ENCODE results near the gene PPP2R2C. TPM values are rescaled to one million over a fixed set of nuclear protein-coding genes. Genes with fewer than 3 reads are reported as not detected.

Gene PPP2R2C
- total RNA-seq, 3 donors from 2014 or later, result not detected

- ATAC-seq (peak in 1 of 2 donors; percentile 18), DNase-seq (no peak)
- Mint-ChIP-seq H3K4me3 (no peak overlapping the region), H3K27me3 (ENCODE audit: low read depth) (peaks cover 32% of the 10 kb centered on the region), H3K36me3 (ENCODE audit: insufficient read depth) (no peaks in the 10 kb centered on the region), H3K9me3 (peaks cover 4% of the 10 kb centered on the region), H3K4me1 (ENCODE audit: low read depth) (no peaks in the 10 kb centered on the region)
Observed at GRCh38 chr4:6408263-6408662, 64.2 kb downstream of the PPP2R2C start.

DNA sequence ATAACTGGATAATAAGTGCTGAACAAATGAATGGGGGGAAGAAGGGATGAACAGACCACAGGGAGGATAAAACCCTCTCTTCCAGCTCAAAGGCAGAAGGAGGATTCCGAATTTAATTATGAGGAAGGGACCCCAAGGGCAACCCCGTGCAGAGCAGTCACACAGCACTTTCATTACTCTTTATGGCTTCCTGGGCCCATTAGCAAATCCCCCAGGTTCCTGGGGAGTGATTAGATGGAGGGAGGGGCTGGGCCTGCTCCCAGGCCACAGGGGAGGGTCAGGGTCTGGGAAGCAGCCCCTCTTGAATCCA is 67.1 kb downstream of the PPP2R2C start:
- Mint-ChIP-seq H3K27me3 (ENCODE audit: low read depth) (peaks cover 50% of the 10 kb centered on the region), H3K4me1 (ENCODE audit: low read depth) (no peaks in the 10 kb centered on the region), H3K4me3 (no peak overlapping the region), H3K36me3 (ENCODE audit: insufficient read depth) (no peaks in the 10 kb centered on the region), H3K9me3 (no peaks in the 10 kb centered on the region)
- ATAC-seq (no peak), DNase-seq (no peak)

GRCh38 chr4:6404611-6405396 is 67.6 kb downstream of the PPP2R2C start:
- no peaks in the 10 kb centered on the region for H3K36me3 Mint-ChIP-seq (ENCODE audit: insufficient read depth)
- H3K4me1 Mint-ChIP-seq (ENCODE audit: low read depth), result no peaks in the 10 kb centered on the region
- H3K4me3 Mint-ChIP-seq, result no peak overlapping the region
- ATAC-seq (no peak), DNase-seq (no peak)
- H3K9me3 Mint-ChIP-seq, result no peaks in the 10 kb centered on the region
- peaks cover 50% of the 10 kb centered on the region for H3K27me3 Mint-ChIP-seq (ENCODE audit: low read depth)

DNA sequence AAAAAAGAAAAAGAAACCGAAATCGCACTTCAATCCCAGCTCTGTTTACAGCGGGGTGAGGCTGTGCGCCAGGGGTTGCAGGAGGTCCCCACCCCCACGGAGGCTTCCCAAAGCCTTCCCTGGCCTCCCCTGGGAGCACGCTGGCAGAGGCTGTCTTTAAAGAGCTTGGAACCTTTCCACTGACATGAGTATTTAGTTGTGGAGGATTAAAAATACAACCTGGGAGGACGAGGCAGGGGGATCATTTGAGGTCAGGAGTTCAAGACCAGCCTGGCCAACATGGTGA is 69.1 kb downstream of the PPP2R2C start:
- no peak overlapping the region for H3K4me3 Mint-ChIP-seq
- H3K4me1 Mint-ChIP-seq (ENCODE audit: low read depth), result no peaks in the 10 kb centered on the region
- no peaks in the 10 kb centered on the region for H3K9me3 Mint-ChIP-seq
- peaks cover 51% of the 10 kb centered on the region for H3K27me3 Mint-ChIP-seq (ENCODE audit: low read depth)
- H3K36me3 Mint-ChIP-seq (ENCODE audit: insufficient read depth), result no peaks in the 10 kb centered on the region
- ATAC-seq (no peak), DNase-seq (no peak)

DNA sequence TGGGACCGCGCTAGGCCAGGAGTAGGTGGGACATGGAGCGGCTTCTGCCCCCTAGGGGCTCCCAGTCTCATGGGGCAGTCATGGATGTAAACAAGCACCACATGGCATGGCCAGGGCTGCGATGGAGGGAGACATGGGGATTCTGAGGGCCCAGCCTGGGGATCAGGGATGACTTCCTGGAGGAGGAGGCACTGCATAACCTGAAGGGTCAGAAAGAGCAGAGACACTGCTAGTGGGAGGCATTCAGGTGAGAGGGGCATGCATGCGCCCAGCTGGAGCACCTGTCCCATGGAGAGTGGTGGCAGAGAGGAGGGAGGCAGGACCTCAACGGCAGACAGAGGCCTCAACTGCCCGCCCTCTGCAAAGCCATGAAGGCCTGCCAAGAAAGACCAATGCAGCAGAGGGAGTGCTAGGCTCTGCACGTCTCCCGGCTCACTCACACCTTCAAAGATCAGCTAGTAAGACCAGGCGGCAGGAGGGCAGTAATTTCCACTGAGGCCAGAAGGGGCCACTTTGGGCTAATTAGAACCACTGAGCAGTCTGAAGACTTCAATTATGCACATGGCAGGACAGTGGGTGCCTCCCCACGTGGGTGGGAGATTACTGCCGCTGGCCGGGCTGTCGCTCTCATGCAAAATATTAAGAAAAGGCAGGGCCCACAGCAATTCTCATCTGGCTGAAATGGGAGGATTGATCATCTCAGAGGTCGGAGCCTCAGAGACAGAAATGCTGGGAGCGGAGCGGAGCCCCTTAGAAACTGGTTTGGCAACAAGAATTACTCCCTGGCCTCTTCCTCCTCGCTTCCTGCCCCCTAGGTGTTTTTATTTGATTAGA is 69.6 kb downstream of the PPP2R2C start:
- H3K36me3 Mint-ChIP-seq (ENCODE audit: insufficient read depth), result no peaks in the 10 kb centered on the region
- H3K4me1 Mint-ChIP-seq (ENCODE audit: low read depth), result no peaks in the 10 kb centered on the region
- ATAC-seq (no peak), DNase-seq (no peak)
- no peaks in the 10 kb centered on the region for H3K9me3 Mint-ChIP-seq
- no peak overlapping the region for H3K4me3 Mint-ChIP-seq
- H3K27me3 Mint-ChIP-seq (ENCODE audit: low read depth), result peaks cover 52% of the 10 kb centered on the region

DNA sequence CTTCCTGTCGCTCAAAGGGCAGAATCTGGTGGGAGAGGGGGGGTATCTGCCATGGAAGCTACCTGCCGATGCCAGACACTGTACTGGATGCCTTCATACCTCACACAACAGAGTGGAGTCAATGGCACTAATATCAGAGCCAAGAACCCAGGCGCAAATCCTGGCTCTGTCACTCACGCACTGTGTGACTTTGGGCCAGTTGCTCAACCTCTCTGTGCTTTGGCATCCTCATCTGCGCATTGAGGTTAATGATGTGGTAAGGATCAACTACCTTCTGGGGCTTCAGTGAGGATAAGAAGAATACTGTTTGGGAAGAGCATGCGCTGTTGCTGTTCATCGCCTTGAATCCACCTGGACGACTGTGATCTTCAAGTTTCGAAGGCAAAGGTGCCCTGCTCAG is 70.6 kb downstream of the PPP2R2C start:
- Mint-ChIP-seq H3K27me3 (ENCODE audit: low read depth) (peaks cover 52% of the 10 kb centered on the region), H3K36me3 (ENCODE audit: insufficient read depth) (no peaks in the 10 kb centered on the region), H3K4me3 (no peak overlapping the region), H3K4me1 (ENCODE audit: low read depth) (no peaks in the 10 kb centered on the region), H3K9me3 (no peaks in the 10 kb centered on the region)
- ATAC-seq, result no peak
- DNase-seq, result no peak

GRCh38 chr4:6396696-6397236 is 75.6 kb downstream of the PPP2R2C start:
- H3K4me1 Mint-ChIP-seq (ENCODE audit: low read depth), result no peaks in the 10 kb centered on the region
- H3K36me3 Mint-ChIP-seq (ENCODE audit: insufficient read depth), result no peaks in the 10 kb centered on the region
- peaks cover 16% of the 10 kb centered on the region for H3K27me3 Mint-ChIP-seq (ENCODE audit: low read depth)
- no peak overlapping the region for H3K4me3 Mint-ChIP-seq
- DNase-seq, result no peak
- no peaks in the 10 kb centered on the region for H3K9me3 Mint-ChIP-seq
- ATAC-seq, result no peak

DNA sequence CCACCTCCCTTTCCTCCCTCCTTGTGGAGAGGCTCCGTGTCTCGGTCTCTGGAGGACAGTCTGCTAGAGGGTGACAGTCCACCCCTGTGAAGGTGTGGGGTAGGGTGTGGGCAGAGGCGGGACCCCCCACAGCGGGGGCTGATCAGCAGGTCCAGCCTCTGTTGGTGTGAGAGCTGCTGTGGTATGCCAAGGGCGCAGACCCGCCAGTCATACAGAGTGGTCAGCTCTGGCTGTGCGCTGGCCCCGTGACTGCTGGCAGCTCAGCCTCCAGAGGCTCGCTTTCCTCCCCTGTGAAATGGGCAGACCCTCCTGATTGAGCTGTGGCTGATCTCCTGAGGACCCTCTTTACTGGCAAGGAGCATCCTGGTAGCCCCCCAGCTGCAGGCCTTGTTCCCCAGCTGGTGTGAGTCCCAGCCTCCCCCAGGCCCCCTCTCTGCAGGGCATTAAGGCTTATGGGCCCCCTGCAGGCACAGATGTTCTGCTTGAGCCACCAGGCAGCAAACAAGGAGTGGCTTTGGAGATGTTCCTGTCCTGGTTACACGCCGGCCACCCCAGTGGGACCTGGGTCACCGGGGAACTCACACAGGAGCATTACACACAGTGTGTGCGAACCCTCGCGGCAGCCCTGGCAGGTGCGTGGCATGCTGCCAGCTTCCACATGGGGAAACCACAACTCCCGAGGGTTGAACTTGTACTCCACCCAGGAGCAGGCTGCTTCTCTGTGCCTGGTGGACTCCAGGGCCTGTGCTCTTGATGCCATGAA is 76.8 kb downstream of the PPP2R2C start:
- no peaks in the 10 kb centered on the region for H3K4me1 Mint-ChIP-seq (ENCODE audit: low read depth)
- no peaks in the 10 kb centered on the region for H3K36me3 Mint-ChIP-seq (ENCODE audit: insufficient read depth)
- H3K27me3 Mint-ChIP-seq (ENCODE audit: low read depth), result peaks cover 15% of the 10 kb centered on the region
- H3K4me3 Mint-ChIP-seq, result no peak overlapping the region
- no peak for ATAC-seq
- no peaks in the 10 kb centered on the region for H3K9me3 Mint-ChIP-seq
- no peak for DNase-seq

GRCh38 chr4:6394671-6395081 is 77.7 kb downstream of the PPP2R2C start:
- peaks cover 10% of the 10 kb centered on the region for H3K27me3 Mint-ChIP-seq (ENCODE audit: low read depth)
- H3K9me3 Mint-ChIP-seq, result no peaks in the 10 kb centered on the region
- ATAC-seq, result no peak
- no peak overlapping the region for H3K4me3 Mint-ChIP-seq
- no peak for DNase-seq
- no peaks in the 10 kb centered on the region for H3K36me3 Mint-ChIP-seq (ENCODE audit: insufficient read depth)
- no peaks in the 10 kb centered on the region for H3K4me1 Mint-ChIP-seq (ENCODE audit: low read depth)

GRCh38 chr4:6393544-6394475 is 78.6 kb downstream of the PPP2R2C start:
- H3K4me1 Mint-ChIP-seq (ENCODE audit: low read depth), result no peaks in the 10 kb centered on the region
- peaks cover 15% of the 10 kb centered on the region for H3K27me3 Mint-ChIP-seq (ENCODE audit: low read depth)
- H3K4me3 Mint-ChIP-seq, result no peak overlapping the region
- no peak for ATAC-seq
- H3K9me3 Mint-ChIP-seq, result no peaks in the 10 kb centered on the region
- no peak for DNase-seq
- H3K36me3 Mint-ChIP-seq (ENCODE audit: insufficient read depth), result no peaks in the 10 kb centered on the region

DNA sequence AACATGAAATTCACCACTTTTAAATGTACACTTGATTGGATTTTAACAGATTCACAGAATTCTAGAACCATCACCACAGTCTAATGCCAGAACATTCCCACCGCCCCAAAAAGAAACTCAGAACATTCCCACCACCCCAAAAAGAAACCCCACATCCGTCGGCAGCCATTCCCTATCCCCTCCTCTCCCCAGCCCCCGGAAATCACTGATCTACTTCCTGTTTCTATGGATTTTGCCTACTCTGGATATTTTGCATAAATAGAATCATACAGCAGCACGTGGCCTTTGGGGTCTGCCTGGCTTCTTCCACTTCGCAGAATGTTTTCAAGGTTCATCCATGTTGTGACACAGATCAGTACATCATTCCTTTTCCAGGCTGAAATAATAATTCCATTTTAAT is 79.3 kb downstream of the PPP2R2C start:
- H3K36me3 Mint-ChIP-seq (ENCODE audit: insufficient read depth), result no peaks in the 10 kb centered on the region
- no peaks in the 10 kb centered on the region for H3K4me1 Mint-ChIP-seq (ENCODE audit: low read depth)
- H3K9me3 Mint-ChIP-seq, result no peaks in the 10 kb centered on the region
- no peak overlapping the region for H3K4me3 Mint-ChIP-seq
- ATAC-seq (no peak), DNase-seq (no peak)
- peaks cover 13% of the 10 kb centered on the region for H3K27me3 Mint-ChIP-seq (ENCODE audit: low read depth)

GRCh38 chr4:6392407-6392806 is 80.0 kb downstream of the PPP2R2C start:
- H3K27me3 Mint-ChIP-seq (ENCODE audit: low read depth), result peaks cover 16% of the 10 kb centered on the region
- no peak for DNase-seq
- H3K4me1 Mint-ChIP-seq (ENCODE audit: low read depth), result no peaks in the 10 kb centered on the region
- H3K36me3 Mint-ChIP-seq (ENCODE audit: insufficient read depth), result no peaks in the 10 kb centered on the region
- H3K9me3 Mint-ChIP-seq, result no peaks in the 10 kb centered on the region
- no peak overlapping the region for H3K4me3 Mint-ChIP-seq
- no peak for ATAC-seq

DNA sequence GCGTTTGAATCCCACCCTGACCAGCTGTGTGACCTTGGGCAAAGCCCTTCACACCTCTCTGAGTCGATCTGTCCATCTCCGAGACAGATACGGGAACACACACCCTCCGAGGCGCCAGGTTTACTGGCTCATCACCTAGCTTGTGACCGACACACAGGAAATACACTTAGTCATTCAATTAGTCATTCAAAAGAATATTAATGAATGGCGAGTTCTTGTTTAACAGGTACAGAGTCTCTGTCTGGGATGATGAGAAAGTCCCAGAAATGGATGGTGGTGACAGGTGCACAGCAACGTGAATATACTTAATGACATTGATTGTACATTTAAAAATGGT is 80.6 kb downstream of the PPP2R2C start:
- Mint-ChIP-seq H3K27me3 (ENCODE audit: low read depth) (peaks cover 15% of the 10 kb centered on the region), H3K4me3 (no peak overlapping the region), H3K36me3 (ENCODE audit: insufficient read depth) (no peaks in the 10 kb centered on the region), H3K4me1 (ENCODE audit: low read depth) (no peaks in the 10 kb centered on the region), H3K9me3 (no peaks in the 10 kb centered on the region)
- DNase-seq (no peak), ATAC-seq (no peak)

Measured in activated T-cell treated with anti-CD3 and anti-CD28 coated beads, Interleukin-2, amount 50 U/mL, for 4 hours (primary cell).